ENCODE measurements around the gene CRYGS.

CRYGS gene

DNA sequence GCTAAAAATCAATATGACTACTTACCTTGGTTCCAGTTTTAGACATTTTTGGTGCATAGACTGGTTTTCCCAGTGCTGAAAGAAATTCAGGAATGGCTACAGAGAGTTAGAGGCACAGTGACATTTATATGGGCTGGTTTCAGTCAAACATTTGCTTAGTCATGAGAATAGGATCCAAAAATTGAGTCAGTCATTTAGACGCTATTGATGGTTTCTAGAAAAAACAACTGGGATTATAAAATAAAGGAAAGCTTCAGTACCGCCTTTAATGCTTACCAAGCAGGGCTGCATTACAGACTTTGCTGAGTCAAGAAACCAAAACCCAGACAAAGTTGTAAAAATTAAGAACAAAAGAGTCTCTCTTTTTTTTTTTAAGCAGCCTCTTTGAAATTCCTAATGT lies at the start of gene CRYGS:
TSS of gene CRYGS (minus strand) at position 100 of the 400 bp plus-strand sequence. CDS start at position 46, 54 bp downstream.
- TF ChIP-seq ZFX (IDR thresholded peaks at IDR 0.05; ENCODE audit: borderline replicate concordance): no peak
- TF ChIP-seq, protein P1, sequence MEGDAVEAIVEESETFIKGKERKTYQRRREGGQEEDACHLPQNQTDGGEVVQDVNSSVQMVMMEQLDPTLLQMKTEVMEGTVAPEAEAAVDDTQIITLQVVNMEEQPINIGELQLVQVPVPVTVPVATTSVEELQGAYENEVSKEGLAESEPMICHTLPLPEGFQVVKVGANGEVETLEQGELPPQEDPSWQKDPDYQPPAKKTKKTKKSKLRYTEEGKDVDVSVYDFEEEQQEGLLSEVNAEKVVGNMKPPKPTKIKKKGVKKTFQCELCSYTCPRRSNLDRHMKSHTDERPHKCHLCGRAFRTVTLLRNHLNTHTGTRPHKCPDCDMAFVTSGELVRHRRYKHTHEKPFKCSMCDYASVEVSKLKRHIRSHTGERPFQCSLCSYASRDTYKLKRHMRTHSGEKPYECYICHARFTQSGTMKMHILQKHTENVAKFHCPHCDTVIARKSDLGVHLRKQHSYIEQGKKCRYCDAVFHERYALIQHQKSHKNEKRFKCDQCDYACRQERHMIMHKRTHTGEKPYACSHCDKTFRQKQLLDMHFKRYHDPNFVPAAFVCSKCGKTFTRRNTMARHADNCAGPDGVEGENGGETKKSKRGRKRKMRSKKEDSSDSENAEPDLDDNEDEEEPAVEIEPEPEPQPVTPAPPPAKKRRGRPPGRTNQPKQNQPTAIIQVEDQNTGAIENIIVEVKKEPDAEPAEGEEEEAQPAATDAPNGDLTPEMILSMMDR (IDR thresholded peaks at IDR 0.05): no peak
- no peak within 1 kb of the TSS for H3K27ac ChIP-seq

DNA sequence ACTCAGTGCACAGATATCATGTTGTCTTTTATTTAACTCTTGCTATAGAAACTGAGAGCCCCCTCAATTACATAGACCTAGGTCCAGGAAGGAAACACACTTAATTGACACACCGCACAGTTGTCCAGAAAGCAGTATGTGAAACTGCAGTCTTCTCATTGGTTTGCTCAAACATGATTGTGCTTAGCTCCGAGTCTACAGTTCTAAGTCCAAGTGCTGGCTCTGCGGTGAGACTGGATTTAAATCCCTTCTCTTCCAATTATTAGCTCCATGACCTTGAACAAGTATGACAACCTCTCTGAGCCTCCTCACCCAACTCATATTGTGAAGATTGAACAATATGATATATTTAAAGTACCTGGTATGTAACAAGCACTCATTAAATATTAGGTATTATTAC lies 49.7 kb upstream of the CRYGS start:
- no peak overlapping the region for H3K27ac ChIP-seq
- TF ChIP-seq, protein P1 (IDR thresholded peaks at IDR 0.05): no peak
- no peak for TF ChIP-seq ZFX (IDR thresholded peaks at IDR 0.05; ENCODE audit: borderline replicate concordance)

DNA sequence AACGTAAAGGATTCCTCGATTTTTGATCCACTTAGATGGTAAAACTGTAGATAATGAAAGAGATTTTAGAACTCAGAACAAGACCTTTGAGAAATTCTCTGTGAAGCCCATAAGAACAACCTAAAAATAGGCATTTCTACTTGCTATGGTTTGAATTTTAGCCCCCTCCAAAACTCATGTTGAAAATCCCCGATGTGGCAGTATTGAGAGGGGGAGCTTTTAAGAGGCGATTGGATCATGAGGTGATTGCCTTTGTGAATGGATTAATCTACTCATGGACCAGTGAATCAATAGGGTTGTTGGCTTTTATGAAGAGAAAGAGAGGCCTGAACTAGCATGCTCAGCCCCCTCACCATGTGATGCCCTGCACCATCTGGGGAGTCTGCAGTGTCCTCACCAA lies 48.5 kb upstream of the CRYGS start:
- TF ChIP-seq ZFX (IDR thresholded peaks at IDR 0.05; ENCODE audit: borderline replicate concordance): no peak
- TF ChIP-seq, protein P1 (IDR thresholded peaks at IDR 0.05): no peak

DNA sequence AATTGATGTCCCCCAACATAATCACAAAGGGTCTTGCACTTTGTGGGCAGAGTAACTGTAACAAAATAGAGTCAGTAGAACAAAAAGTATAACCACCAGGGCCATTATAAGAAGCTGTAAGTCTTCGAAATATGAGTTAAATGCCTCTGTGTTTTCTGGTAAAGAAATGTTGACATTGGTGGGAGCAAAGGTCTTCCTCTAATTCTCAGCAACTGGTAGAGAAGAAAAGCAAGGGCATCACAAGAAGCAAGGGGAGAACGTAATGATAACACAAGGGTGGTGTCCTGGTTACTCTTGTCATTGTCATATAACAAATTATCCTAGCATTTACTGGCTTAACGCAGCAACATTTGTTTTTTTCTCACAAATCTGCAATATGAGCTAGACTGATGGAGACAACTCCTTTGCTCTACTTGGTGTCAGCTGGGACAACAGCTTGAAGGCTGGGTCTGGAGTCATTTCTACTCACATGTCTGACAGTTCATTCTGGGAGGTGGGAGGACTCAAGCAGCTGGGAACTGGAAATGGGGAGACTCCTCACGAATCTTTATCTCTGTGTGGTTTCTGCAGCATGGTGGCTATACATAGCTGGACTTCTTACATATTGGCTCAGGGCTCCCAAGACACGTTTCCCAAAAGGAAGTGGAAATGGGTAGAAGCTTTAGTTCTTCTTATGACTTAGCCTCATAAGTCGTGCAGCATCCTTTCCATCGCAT lies 46.6 kb upstream of the CRYGS start:
- no peak for TF ChIP-seq ZFX (IDR thresholded peaks at IDR 0.05; ENCODE audit: borderline replicate concordance)
- TF ChIP-seq, protein P1 (IDR thresholded peaks at IDR 0.05): no peak
- no peak overlapping the region for H3K27ac ChIP-seq

More for the DNA sequence above, 48.5 kb upstream of the CRYGS start:
- no peak overlapping the region for H3K27ac ChIP-seq

DNA sequence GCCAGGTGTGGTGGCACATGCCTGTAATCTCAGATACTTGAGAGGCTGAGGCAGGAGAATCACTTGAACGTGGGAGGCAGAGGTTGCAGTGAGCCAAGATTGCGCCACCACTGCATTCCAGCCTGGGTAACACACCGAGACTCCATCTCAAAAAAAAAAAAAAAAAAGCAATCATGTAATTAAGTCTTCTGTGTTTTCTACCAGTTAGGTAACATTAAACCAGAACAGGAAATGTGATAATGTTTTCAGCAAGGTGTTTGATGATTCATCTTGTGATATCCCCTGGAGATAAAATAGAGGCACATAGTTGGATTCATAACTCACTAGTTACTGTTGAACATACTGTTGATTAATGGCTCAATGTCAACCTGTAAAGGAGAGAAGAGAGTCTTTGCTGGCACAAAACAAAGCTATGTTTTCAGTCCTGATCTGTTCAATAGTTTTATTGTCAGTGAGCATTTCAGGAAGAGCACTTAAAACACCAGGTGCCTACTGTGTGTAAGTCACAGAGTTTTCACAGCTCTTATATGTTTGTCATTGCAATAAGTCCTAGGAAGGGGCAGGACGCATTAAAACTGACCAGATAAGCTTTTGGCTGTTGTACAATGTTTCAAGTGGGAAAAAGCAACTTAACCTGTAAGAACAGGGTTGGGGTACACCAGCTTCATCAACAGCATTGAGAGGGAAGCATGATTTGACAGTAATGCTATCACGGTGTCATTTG lies 45.8 kb upstream of the CRYGS start:
- H3K27ac ChIP-seq: no peak overlapping the region
- TF ChIP-seq, protein P1 (IDR thresholded peaks at IDR 0.05): no peak
- TF ChIP-seq ZFX (IDR thresholded peaks at IDR 0.05; ENCODE audit: borderline replicate concordance): no peak

DNA sequence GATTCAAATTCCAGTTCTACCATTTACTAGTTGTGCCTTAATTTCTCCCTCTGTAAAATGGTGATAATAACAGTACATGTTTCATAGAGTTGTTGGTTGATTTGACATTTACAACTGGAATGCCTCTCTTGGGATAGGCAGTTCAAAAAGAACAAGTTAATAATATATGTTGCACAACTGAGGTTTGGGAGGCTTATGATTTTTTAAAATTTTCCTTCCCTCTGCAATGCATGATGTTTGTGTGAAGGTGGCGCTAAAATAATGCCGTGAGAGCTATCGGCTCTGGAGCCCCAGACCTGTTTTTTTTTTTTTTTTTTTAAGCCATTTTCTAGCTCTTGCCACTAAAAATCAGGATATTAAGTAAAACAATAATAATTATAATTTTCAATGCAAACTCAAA lies 44.9 kb upstream of the CRYGS start:
- no peak overlapping the region for H3K27ac ChIP-seq
- TF ChIP-seq, protein P1 (IDR thresholded peaks at IDR 0.05): peak; percentile 41; the same call in 1 of the 2 replicates
- no peak for TF ChIP-seq ZFX (IDR thresholded peaks at IDR 0.05; ENCODE audit: borderline replicate concordance)

DNA sequence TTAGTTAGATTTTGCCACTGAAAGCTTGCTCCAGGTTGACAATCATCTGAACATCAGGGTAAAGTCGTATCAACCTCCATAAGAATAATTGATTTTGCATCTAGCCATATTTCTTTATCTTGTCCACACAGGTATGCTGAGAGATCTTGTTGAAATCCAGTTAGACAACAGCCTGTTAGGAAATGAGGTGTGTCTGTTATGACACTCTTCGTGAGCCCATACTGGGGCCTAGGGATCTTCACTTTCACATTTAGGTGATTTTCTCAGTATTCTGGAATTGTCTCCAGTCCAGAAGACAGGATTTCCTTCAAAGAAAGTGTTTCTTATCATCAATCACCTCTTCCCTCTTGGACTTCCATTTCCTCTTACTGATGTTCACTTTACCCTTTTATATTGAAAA lies 44.5 kb upstream of the CRYGS start:
- H3K27ac ChIP-seq: no peak overlapping the region
- TF ChIP-seq, protein P1 (IDR thresholded peaks at IDR 0.05): no peak
- TF ChIP-seq ZFX (IDR thresholded peaks at IDR 0.05; ENCODE audit: borderline replicate concordance): no peak
